GM12801 (cell line): ENCODE data around the gene TMEM37.

Source experiments
- CTCF ChIP-seq: IDR thresholded peaks from one replicate; pipeline ENCODE4 v1.5.1; 2011; ENCODE audit warnings: control low read depth; ENCODE audit not compliant: insufficient read length; ENCODE audit errors: extremely low read depth

TMEM37 gene

GRCh38 chr2:119393971-119394748, 37.5 kb upstream of the TMEM37 start:
- TF ChIP-seq CTCF = no peak

GRCh38 chr2:119397196-119397595, 34.5 kb upstream of the TMEM37 start:
- TF ChIP-seq CTCF = no peak

- TF ChIP-seq CTCF = no peak
These were observed 29.5 kb upstream of the TMEM37 start for GRCh38 chr2:119402106-119402505.

- TF ChIP-seq CTCF = no peak
These were observed 28.8 kb upstream of the TMEM37 start for GRCh38 chr2:119402645-119403560.

- TF ChIP-seq CTCF = no peak
These were observed 26.5 kb upstream of the TMEM37 start for GRCh38 chr2:119405151-119405550.

GRCh38 chr2:119407430-119408220, 24.0 kb upstream of the TMEM37 start:
- no peak for TF ChIP-seq CTCF

- TF ChIP-seq CTCF = no peak
These were observed 23.4 kb upstream of the TMEM37 start for GRCh38 chr2:119408221-119408619.
